HepG2 (cell line): ENCODE results near the gene TBX6. TPM values are rescaled to one million over a fixed set of nuclear protein-coding genes. Genes with fewer than 3 reads are reported as not detected.
A peak's percentile ranks its signal among the peaks of the same experiment; 100 is the strongest.

Experiments
- ATF7-NPFF ChIP-seq: sonication (generic); formaldehyde crosslinking; IDR thresholded peaks from 2 replicates; pipeline ENCODE4 v1.8.1; 2023; ENCODE audit warnings: mild to moderate bottlenecking, low read depth, missing genetic modification reagents, moderate library complexity
- CCAR2 ChIP-seq: fragments of 200-400 bp; formaldehyde crosslinking; optimal IDR thresholded peaks from 2 replicates; pipeline ENCODE3; 2018; ENCODE audit warnings: low read depth, mild to moderate bottlenecking, low read length, moderate library complexity
- CENPT ChIP-seq: sonication (generic); formaldehyde crosslinking; IDR thresholded peaks from 2 replicates; pipeline ENCODE4 v1.8.0; 2022; ENCODE audit warnings: low read depth, mild to moderate bottlenecking, moderate library complexity, missing genetic modification reagents
- HOXD1 ChIP-seq: sonication (generic); formaldehyde crosslinking; IDR thresholded peaks from 2 replicates; pipeline ENCODE4 v1.5.0; 2020; ENCODE audit warnings: missing genetic modification reagents
- MAZ ChIP-seq, 2 experiments: sonication (generic) in 1 of 2; formaldehyde crosslinking in 1 of 2; IDR thresholded peaks; 2 replicates each; pipeline versions ENCODE4 v1.5.0 to v1.6.1; 2012 to 2020; ENCODE audit warnings: low read depth in 2 of 2, mild to moderate bottlenecking in 2 of 2, borderline replicate concordance in 1 of 2, improper control_type of control experiment in 1 of 2, low read length in 1 of 2, missing genetic modification reagents in 1 of 2, moderate library complexity in 1 of 2
- MBD4 ChIP-seq: IDR thresholded peaks from 2 replicates; pipeline ENCODE4 v1.6.1; 2012; ENCODE audit warnings: low read length, inconsistent platforms, borderline replicate concordance
- NFE2L1 ChIP-seq: sonication (generic); formaldehyde crosslinking; IDR thresholded peaks from 2 replicates; pipeline ENCODE4 v1.4.0; 2020; ENCODE audit warnings: missing genetic modification reagents, mild to moderate bottlenecking, borderline replicate concordance
- NFKB2 ChIP-seq: sonication (generic); formaldehyde crosslinking; IDR thresholded peaks from 2 replicates; pipeline ENCODE4 v1.4.0; 2020; ENCODE audit warnings: missing genetic modification reagents, borderline replicate concordance
- NRL ChIP-seq: sonication (generic); formaldehyde crosslinking; IDR thresholded peaks from 2 replicates; pipeline ENCODE4 v1.5.0; 2020; ENCODE audit warnings: missing genetic modification reagents, mild to moderate bottlenecking, moderate library complexity, borderline replicate concordance
- PAX8 ChIP-seq: sonication (generic); formaldehyde crosslinking; IDR thresholded peaks from 2 replicates; pipeline ENCODE4 v1.8.0; 2022; ENCODE audit warnings: mild to moderate bottlenecking, missing genetic modification reagents, borderline replicate concordance
- PTBP1 ChIP-seq: fragments of 200-400 bp; formaldehyde crosslinking; IDR thresholded peaks from 2 replicates; pipeline ENCODE4 v1.6.1; 2018; ENCODE audit warnings: low read length, low read depth; ENCODE audit not compliant: poor library complexity, severe bottlenecking
- SAP130 ChIP-seq: IDR thresholded peaks from 2 replicates; pipeline ENCODE4 v1.6.1; 2016; ENCODE audit warnings: low read depth
- THAP7 ChIP-seq: sonication (generic); formaldehyde crosslinking; IDR thresholded peaks from 2 replicates; pipeline ENCODE4 v1.8.1; 2023; ENCODE audit warnings: mild to moderate bottlenecking, missing genetic modification reagents
- ZNF674 ChIP-seq: sonication (generic); formaldehyde crosslinking; IDR thresholded peaks from 2 replicates; pipeline ENCODE4 v1.5.0; 2020; ENCODE audit warnings: low read depth, mild to moderate bottlenecking, missing genetic modification reagents
- ZNF720 ChIP-seq: sonication (generic); formaldehyde crosslinking; IDR thresholded peaks from 2 replicates; pipeline ENCODE4 v1.4.0; 2020; ENCODE audit warnings: missing genetic modification reagents
- ZNF781 ChIP-seq: sonication (generic); formaldehyde crosslinking; IDR thresholded peaks from 2 replicates; pipeline ENCODE4 v1.5.1; 2020; ENCODE audit warnings: borderline replicate concordance, mild to moderate bottlenecking, missing genetic modification reagents; ENCODE audit errors: not compliant biosample characterization
- polyA plus RNA-seq, 8 experiments: library from polyadenylated mRNA; depleted of rRNA in 3 of 8; stranded (reverse) in 7 of 8; unstranded in 1 of 8; fragments of >200 nt; fragmentation: Illumina TruSeq in 4 of 8; extraction: Trizol in 4 of 8; gene quantifications; 2 replicates each; pipeline versions ENCODE4 v1.2.1 to v1.2.3, GENCODE V29; 2011 to 2016; ENCODE audit warnings: low read depth in 4 of 8, missing spikeins in 1 of 8, mixed read lengths in 1 of 8; ENCODE audit not compliant: insufficient read depth in 1 of 8
- total RNA-seq, 5 experiments: library from RNA; depleted of rRNA; stranded (reverse); fragments of >200 nt; fragmentation: Illumina TruSeq; extraction: Trizol; gene quantifications; 2 replicates each; pipeline ENCODE4 v1.2.3, GENCODE V29; 2016; ENCODE audit warnings: low read depth in 1 of 5
- TF ChIP-seq, protein P1 (sequence below), 2 experiments: sonication (generic) in 1 of 2; formaldehyde crosslinking in 1 of 2; IDR thresholded peaks; 2 replicates each; pipeline versions ENCODE4 v1.4.0 to v1.6.1; 2016 to 2020; ENCODE audit warnings: borderline replicate concordance in 1 of 2, low read depth in 1 of 2, mild to moderate bottlenecking in 1 of 2, missing genetic modification reagents in 1 of 2
- TF ChIP-seq, protein P2 (sequence below): sonication (generic); formaldehyde crosslinking; IDR thresholded peaks from 2 replicates; pipeline ENCODE4 v1.4.0; 2020; ENCODE audit warnings: missing genetic modification reagents
- TF ChIP-seq, protein P3 (sequence below): sonication (generic); formaldehyde crosslinking; IDR thresholded peaks from 2 replicates; pipeline ENCODE4 v1.5.1; 2020; ENCODE audit warnings: mild to moderate bottlenecking, moderate library complexity, missing genetic modification reagents

The TBX6 gene
- total and polyA plus RNA-seq, 2 of the 13 experiments (the other 11 are each of a cell fraction or from before 2014, with no cell fraction given), result 0.24 to 0.42 TPM

- TF ChIP-seq, protein P1, sequence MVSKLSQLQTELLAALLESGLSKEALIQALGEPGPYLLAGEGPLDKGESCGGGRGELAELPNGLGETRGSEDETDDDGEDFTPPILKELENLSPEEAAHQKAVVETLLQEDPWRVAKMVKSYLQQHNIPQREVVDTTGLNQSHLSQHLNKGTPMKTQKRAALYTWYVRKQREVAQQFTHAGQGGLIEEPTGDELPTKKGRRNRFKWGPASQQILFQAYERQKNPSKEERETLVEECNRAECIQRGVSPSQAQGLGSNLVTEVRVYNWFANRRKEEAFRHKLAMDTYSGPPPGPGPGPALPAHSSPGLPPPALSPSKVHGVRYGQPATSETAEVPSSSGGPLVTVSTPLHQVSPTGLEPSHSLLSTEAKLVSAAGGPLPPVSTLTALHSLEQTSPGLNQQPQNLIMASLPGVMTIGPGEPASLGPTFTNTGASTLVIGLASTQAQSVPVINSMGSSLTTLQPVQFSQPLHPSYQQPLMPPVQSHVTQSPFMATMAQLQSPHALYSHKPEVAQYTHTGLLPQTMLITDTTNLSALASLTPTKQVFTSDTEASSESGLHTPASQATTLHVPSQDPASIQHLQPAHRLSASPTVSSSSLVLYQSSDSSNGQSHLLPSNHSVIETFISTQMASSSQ (IDR thresholded peaks at IDR 0.05; ENCODE audit: low read depth), result no peak
- TF ChIP-seq, protein P1 (CRISPR knock-in tag; IDR thresholded peaks at IDR 0.05; ENCODE audit: borderline replicate concordance), result 0 out of 2 replicates have a peak, but pooled peaks have one; percentile 2
- TF ChIP-seq SAP130 (CRISPR knock-in tag) (no peak; the same call in 1 of the 2 replicates), PAX8 (CRISPR knock-in tag) (no peak), ZNF720 (0 out of 2 replicates have a peak, but pooled peaks have one; percentile 53), HOXD1 (CRISPR knock-in tag) (0 out of 2 replicates have a peak, but pooled peaks have one; percentile 24), MAZ (IDR thresholded peaks at IDR 0.05; ENCODE audit: borderline replicate concordance, low read depth, low read length) (no peak), MAZ (CRISPR knock-in tag; IDR thresholded peaks at IDR 0.05; ENCODE audit: low read depth) (no peak), NFE2L1 (CRISPR knock-in tag) (no peak), NRL (CRISPR knock-in tag) (peak; percentile 60), CENPT (CRISPR knock-in tag) (no peak), ATF7-NPFF (no peak), MBD4 (no peak), THAP7 (CRISPR knock-in tag) (peak; percentile 59; the same call in 1 of the 2 replicates), PTBP1 (no peak), NFKB2 (CRISPR knock-in tag) (no peak; the same call in 1 of the 2 replicates), CCAR2 (no peak), ZNF674 (0 out of 2 replicates have a peak, but pooled peaks have one; percentile 41), ZNF781 (no peak)
- TF ChIP-seq, protein P2, sequence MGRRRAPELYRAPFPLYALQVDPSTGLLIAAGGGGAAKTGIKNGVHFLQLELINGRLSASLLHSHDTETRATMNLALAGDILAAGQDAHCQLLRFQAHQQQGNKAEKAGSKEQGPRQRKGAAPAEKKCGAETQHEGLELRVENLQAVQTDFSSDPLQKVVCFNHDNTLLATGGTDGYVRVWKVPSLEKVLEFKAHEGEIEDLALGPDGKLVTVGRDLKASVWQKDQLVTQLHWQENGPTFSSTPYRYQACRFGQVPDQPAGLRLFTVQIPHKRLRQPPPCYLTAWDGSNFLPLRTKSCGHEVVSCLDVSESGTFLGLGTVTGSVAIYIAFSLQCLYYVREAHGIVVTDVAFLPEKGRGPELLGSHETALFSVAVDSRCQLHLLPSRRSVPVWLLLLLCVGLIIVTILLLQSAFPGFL, result no peak
- TF ChIP-seq, protein P3, sequence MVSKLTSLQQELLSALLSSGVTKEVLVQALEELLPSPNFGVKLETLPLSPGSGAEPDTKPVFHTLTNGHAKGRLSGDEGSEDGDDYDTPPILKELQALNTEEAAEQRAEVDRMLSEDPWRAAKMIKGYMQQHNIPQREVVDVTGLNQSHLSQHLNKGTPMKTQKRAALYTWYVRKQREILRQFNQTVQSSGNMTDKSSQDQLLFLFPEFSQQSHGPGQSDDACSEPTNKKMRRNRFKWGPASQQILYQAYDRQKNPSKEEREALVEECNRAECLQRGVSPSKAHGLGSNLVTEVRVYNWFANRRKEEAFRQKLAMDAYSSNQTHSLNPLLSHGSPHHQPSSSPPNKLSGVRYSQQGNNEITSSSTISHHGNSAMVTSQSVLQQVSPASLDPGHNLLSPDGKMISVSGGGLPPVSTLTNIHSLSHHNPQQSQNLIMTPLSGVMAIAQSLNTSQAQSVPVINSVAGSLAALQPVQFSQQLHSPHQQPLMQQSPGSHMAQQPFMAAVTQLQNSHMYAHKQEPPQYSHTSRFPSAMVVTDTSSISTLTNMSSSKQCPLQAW (CRISPR knock-in tag), result peak; percentile 26; the same call in 1 of the 2 replicates
Measured at GRCh38 chr16:30066761-30067583, 24.8 kb downstream of the TBX6 start (continued).
